GM12801 (cell line): ENCODE data around the gene DAO.

ENCODE experiments used
- TF ChIP-seq, protein P1 (sequence below): IDR thresholded peaks from one replicate; pipeline ENCODE4 v1.5.1; 2011; ENCODE audit warnings: control low read depth; ENCODE audit not compliant: insufficient read length; ENCODE audit errors: extremely low read depth

The DAO gene

DNA sequence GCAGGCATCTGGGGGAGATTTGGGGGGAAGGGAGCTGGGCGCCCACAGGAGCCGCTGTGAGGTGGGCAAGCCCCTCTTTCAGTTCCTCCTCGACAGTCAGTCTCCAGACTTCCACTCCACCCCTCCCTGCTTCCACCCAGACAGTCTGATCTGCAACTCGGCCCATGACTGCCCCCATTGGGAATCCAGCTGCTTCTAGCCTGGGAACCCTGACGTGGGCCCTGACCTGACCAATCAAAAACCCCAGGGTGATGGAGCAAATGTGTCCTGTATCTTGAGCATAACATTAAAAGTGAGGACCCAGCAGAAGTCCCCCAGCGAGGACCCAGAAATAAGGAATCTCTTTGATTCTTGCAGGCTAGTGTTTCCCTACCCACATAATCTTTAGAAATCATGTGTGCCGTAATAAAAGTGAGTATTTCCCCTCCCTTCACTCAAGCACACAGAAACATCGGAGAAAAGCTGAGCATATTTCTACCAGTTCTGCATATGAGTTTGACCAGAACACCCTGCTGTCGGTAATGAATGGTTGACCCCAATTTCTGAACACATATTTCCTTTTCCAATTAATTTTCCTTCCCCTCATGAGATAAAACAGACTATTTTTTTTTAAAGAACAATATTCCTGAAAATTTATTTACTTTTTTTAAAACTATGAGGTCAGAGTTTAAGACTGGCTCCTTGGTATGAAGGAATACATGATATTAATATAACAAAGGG is 28.9 kb upstream of the DAO start:
- TF ChIP-seq, protein P1, sequence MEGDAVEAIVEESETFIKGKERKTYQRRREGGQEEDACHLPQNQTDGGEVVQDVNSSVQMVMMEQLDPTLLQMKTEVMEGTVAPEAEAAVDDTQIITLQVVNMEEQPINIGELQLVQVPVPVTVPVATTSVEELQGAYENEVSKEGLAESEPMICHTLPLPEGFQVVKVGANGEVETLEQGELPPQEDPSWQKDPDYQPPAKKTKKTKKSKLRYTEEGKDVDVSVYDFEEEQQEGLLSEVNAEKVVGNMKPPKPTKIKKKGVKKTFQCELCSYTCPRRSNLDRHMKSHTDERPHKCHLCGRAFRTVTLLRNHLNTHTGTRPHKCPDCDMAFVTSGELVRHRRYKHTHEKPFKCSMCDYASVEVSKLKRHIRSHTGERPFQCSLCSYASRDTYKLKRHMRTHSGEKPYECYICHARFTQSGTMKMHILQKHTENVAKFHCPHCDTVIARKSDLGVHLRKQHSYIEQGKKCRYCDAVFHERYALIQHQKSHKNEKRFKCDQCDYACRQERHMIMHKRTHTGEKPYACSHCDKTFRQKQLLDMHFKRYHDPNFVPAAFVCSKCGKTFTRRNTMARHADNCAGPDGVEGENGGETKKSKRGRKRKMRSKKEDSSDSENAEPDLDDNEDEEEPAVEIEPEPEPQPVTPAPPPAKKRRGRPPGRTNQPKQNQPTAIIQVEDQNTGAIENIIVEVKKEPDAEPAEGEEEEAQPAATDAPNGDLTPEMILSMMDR, result no peak

DNA sequence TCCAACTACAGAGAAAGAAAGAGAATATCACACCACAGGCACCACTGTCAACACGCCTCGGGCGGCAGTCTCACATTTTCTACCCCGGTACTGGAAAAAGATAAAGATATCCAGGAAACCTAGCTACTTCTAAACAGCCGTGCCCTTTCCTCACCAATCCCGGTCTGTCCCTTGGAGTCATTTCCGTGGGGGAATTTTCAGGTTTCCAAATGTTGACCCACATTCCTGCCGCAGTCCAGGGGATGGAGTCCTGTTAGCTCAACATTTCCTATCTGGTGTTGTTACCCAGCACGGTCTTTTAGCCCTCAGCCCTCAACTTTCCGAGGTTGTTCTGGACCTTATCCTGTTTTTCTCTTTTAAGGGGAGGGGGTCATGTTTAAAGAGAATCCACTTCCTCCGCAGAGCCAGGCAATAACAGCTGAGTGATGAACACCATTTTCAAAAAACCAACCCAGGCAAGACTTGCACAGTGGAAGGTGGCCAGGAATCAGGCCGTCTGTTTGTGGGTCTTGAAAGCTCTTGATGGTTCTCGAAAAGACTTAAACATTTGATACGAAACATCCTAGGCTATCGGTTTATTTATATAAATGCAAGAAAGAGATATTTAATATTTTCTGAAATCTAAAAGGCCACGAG is 27.1 kb upstream of the DAO start:
- TF ChIP-seq, protein P1, result no peak

DNA sequence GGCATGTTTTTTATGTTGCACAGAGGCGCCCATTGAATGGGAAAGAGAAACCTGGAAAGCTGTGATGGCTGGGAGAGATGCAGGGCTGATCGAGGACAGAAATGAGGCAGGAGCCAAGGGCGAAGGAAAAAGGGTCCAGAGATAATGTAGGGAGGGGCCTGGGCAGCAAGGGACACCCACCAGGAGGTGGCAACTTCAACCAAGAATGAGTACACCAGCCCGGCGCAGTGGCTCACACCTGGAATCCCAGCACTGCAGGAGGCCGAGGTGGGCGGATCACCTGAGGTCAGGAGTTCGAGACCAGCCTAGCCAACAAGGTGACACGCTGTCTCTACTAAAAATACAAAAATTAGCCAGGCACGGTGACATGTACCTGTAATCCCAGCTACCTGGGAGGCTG is 26.5 kb upstream of the DAO start:
- TF ChIP-seq, protein P1, result no peak

GRCh38 chr12:108853981-108854446 is 25.9 kb upstream of the DAO start:
- TF ChIP-seq, protein P1, result no peak

DNA sequence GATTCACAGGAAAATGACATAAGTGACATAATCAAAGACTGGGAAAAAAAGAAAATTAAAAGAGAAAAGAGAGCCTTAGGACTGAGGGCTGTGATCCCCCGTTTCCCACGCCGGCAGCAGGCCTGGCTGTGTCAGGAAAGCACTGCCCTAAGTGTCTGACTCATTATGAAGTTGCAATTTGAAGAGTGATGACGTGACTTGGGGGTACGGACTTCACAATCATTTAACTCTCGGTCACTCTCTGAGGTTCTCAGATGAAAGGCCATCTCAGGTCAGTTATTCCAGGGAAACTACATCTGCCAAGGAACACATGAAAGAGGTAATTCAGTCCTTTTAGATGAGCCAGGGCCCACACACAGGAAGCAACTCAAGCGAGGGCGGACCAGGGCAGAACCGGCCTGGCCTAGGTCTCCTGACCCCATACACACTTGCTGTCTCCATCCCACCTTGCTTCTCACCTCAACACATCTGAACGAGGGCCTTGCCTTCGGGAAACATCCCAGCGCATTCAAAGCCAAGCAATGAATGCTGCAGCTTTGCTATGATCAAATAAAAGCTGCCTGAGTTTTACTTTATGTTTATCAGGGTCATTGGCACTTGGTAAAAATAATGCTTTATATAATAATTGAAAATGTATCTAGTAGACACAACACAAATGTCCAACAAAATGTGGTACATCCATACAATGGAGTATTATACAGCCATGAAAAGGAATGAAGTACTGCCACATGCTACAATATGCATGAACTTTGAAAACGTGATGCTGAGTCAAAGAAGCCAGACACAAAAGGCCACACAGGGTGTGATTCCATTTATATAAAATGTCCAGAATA is 25.2 kb upstream of the DAO start:
- TF ChIP-seq, protein P1, result no peak

DNA sequence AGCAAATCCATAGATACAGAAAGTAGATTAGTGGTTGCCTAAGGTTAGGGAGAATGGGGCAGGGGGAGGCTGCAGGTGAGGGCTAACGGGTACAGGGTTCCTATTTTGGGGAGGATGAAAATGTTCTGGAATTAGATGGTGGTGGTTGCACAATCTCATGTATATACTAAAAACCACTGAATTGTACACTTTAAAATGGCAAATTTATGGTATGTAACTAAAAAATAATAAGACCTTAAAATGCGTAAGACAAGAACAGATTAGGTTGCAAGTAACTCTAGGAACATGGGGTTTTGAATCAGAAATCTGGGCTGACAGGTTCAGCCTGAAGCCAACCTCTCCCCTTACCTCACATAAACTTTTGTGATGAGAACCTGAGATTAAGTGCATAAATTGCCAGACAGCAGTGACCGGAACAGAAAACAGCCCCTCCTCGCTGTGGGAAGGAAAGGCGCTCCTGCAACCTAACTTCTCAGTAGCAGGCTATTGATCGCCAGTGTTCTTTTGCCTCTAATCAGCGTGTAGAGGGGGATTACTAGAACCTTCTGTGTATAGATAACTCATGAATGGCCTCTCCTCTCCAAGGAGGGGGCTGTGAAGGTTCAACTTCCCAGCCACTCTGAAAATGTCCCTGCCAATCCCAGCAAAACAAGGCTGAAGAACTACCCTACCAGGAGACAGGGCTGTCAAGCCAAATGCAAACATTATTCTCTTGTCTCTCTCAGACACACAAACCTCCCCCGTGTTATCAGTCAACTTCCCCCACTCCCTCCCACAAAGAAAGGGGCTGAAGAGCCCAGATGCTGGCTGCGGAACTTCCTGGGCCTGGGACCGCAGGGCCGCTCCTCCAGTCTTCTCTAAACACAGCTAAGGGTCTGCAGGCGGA is 24.4 kb upstream of the DAO start:
- TF ChIP-seq, protein P1, result no peak

GRCh38 chr12:108856170-108856427 is 23.8 kb upstream of the DAO start:
- TF ChIP-seq, protein P1, result no peak
